Measurements from ENCODE around the gene MYLIP. TPM values are rescaled to one million over a fixed set of nuclear protein-coding genes. Genes with fewer than 3 reads are reported as not detected.

MYLIP gene
- total RNA-seq, 1 donor from 2014 or later = 16.6 TPM

GRCh38 chr6:16190214-16190613 is 61.3 kb downstream of the MYLIP start:
- Mint-ChIP-seq H3K27ac (ENCODE audit: unreplicated experiment) (no peak overlapping the region), H3K9me3 (ENCODE audit: low read depth) (no peaks in the 10 kb centered on the region), H3K4me1 (ENCODE audit: low read depth) (peaks cover 14% of the 10 kb centered on the region), H3K36me3 (ENCODE audit: low read depth) (no peaks in the 10 kb centered on the region), H3K4me3 (ENCODE audit: unreplicated experiment) (no peak overlapping the region), H3K27me3 (ENCODE audit: low read depth) (no peaks in the 10 kb centered on the region)
- DNase-seq (ENCODE audit: low spot score) = no peak
- TF ChIP-seq, protein P1, sequence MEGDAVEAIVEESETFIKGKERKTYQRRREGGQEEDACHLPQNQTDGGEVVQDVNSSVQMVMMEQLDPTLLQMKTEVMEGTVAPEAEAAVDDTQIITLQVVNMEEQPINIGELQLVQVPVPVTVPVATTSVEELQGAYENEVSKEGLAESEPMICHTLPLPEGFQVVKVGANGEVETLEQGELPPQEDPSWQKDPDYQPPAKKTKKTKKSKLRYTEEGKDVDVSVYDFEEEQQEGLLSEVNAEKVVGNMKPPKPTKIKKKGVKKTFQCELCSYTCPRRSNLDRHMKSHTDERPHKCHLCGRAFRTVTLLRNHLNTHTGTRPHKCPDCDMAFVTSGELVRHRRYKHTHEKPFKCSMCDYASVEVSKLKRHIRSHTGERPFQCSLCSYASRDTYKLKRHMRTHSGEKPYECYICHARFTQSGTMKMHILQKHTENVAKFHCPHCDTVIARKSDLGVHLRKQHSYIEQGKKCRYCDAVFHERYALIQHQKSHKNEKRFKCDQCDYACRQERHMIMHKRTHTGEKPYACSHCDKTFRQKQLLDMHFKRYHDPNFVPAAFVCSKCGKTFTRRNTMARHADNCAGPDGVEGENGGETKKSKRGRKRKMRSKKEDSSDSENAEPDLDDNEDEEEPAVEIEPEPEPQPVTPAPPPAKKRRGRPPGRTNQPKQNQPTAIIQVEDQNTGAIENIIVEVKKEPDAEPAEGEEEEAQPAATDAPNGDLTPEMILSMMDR (IDR thresholded peaks at IDR 0.05) = no peak

DNA sequence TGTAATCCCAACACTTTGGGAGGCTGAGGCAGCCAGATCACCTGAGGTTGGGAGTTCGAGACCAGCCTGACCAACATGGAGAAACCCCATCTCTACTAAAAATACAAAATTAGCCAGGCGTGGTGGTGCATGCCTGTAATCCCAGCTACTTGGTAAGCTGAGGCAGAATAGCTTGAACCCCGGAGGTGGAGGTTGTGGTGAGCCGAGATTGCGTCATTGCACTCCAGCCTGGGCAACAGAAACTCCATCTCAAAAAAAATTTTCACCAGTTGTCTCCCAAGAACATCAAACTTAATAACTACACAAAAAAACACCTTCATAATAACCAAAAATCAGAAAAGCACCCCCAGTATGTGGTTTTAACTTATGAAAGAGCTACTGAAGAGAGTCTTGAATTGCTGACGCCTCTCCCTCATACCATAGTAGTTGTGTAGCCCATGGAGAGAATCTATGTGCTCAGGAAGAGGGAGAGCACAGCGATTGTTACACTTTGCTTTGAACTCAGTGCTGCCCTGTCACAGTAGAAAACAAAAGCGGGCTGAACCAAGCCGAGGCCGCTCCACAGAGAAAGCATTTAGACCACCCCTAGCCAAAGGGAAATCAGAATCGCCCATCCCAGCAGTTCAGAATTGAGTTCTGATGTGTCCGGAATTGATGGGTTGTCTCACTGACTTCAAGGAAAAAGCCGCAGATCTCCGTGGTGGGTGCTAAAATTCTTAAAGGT is 67.5 kb downstream of the MYLIP start:
- no peak overlapping the region for H3K4me3 Mint-ChIP-seq (ENCODE audit: unreplicated experiment)
- H3K36me3 Mint-ChIP-seq (ENCODE audit: low read depth) = no peaks in the 10 kb centered on the region
- no peak for DNase-seq (ENCODE audit: low spot score)
- no peak overlapping the region for H3K27ac Mint-ChIP-seq (ENCODE audit: unreplicated experiment)
- H3K4me1 Mint-ChIP-seq (ENCODE audit: low read depth) = peaks cover 13% of the 10 kb centered on the region
- H3K27me3 Mint-ChIP-seq (ENCODE audit: low read depth) = peaks cover 2% of the 10 kb centered on the region
- H3K9me3 Mint-ChIP-seq (ENCODE audit: low read depth) = no peaks in the 10 kb centered on the region
- TF ChIP-seq, protein P1 (IDR thresholded peaks at IDR 0.05) = no peak

GRCh38 chr6:16196984-16197546 is 68.2 kb downstream of the MYLIP start:
- Mint-ChIP-seq H3K27ac (ENCODE audit: unreplicated experiment) (no peak overlapping the region), H3K4me1 (ENCODE audit: low read depth) (peaks cover 13% of the 10 kb centered on the region), H3K9me3 (ENCODE audit: low read depth) (no peaks in the 10 kb centered on the region), H3K27me3 (ENCODE audit: low read depth) (peaks cover 2% of the 10 kb centered on the region), H3K36me3 (ENCODE audit: low read depth) (no peaks in the 10 kb centered on the region), H3K4me3 (ENCODE audit: unreplicated experiment) (no peak overlapping the region)
- no peak for DNase-seq (ENCODE audit: low spot score)
- TF ChIP-seq, protein P1 (IDR thresholded peaks at IDR 0.05) = no peak

Small RNA genes within 50 kb of the gene (microRNA-seq; reads per million reads assigned to microRNA genes)
- not detected for gene MIR4639 (ENCODE audit: borderline number of aligned reads)

Other genes starting within 250 kb of the MYLIP start
- gene GMPR, start 109.5 kb downstream of the MYLIP start, total RNA-seq = 9.7 to 14.4 TPM (median 11.5 TPM) in 3 replicates

Data from chondrocyte (in vitro differentiated cells).